Thyroid gland (tissue), 4 donors: ENCODE results near the gene MBD3L1. TPM values are rescaled to one million over a fixed set of nuclear protein-coding genes. Genes with fewer than 3 reads are reported as not detected.

Experiments
- DNase-seq, 2 donors: peaks; one replicate each; pipeline ENCODE4 v3.0.0-alpha.2; 2019
- H3K27ac ChIP-seq, 3 donors: fragments of 200-600 bp; sonication (generic); 1 replicate in 2 of 3; 2 replicates in 1 of 3; pipeline ENCODE4 v1.5.1; 2016 to 2019; ENCODE audit warnings: mild to moderate bottlenecking in 1 of 3, moderate library complexity in 1 of 3
- H3K27me3 ChIP-seq: fragments of 200-600 bp; sonication (generic); one replicate; pipeline ENCODE4 v1.5.1; 2019
- H3K36me3 ChIP-seq, 2 donors: fragments of 200-600 bp; sonication (generic); one replicate each; pipeline ENCODE4 v1.5.1; 2016 to 2019
- H3K4me1 ChIP-seq, 2 donors: fragments of 200-600 bp; sonication (generic); one replicate each; pipeline ENCODE4 v1.5.1; 2017 to 2019
- H3K4me3 ChIP-seq, 3 donors: fragments of 200-600 bp; sonication (generic); replicated peaks in 1 of 3; 1 replicate in 2 of 3; 2 replicates in 1 of 3; pipeline ENCODE4 v1.5.1; 2016; ENCODE audit warnings: mild to moderate bottlenecking in 1 of 3
- H3K9me3 ChIP-seq: fragments of 200-600 bp; sonication (generic); one replicate; pipeline ENCODE4 v1.5.1; 2017
- POLR2A ChIP-seq, 2 donors: fragments of 450-650 bp; IDR thresholded peaks; one replicate each; pipeline ENCODE4 v1.6.1; 2017; ENCODE audit warnings: antibody characterized with exemption in 2 of 2, mild to moderate bottlenecking in 2 of 2, moderate library complexity in 1 of 2
- WGBS, 2 donors: methylation state at CpG; one replicate each; pipeline ENCODE4 v1.1.5; 2017; 5-methylcytosine and 5-hydroxymethylcytosine counted together
- intact Hi-C: fragments of 100-400 bp; cut with DNase I; formaldehyde crosslinking; loops from one replicate; pipeline ENCODE4 v1.15.1; 2023
- total RNA-seq, 4 donors: library from RNA; depleted of rRNA; stranded (reverse); fragments of >200 nt; gene quantifications; one replicate each; pipeline ENCODE4 v1.2.3, GENCODE V29; 2016
- TF ChIP-seq, protein P1 (sequence below), 6 experiments: fragments of 200-600 bp in 3 of 6; fragments of 450-650 bp in 3 of 6; sonication (generic) in 3 of 6; IDR thresholded peaks; one replicate each; pipeline ENCODE4 v1.5.1; 2016 to 2019; ENCODE audit warnings: antibody characterized with exemption in 6 of 6, mild to moderate bottlenecking in 2 of 6, inconsistent platforms in 1 of 6, moderate library complexity in 1 of 6

MBD3L1 gene
- not detected for total RNA-seq

DNA sequence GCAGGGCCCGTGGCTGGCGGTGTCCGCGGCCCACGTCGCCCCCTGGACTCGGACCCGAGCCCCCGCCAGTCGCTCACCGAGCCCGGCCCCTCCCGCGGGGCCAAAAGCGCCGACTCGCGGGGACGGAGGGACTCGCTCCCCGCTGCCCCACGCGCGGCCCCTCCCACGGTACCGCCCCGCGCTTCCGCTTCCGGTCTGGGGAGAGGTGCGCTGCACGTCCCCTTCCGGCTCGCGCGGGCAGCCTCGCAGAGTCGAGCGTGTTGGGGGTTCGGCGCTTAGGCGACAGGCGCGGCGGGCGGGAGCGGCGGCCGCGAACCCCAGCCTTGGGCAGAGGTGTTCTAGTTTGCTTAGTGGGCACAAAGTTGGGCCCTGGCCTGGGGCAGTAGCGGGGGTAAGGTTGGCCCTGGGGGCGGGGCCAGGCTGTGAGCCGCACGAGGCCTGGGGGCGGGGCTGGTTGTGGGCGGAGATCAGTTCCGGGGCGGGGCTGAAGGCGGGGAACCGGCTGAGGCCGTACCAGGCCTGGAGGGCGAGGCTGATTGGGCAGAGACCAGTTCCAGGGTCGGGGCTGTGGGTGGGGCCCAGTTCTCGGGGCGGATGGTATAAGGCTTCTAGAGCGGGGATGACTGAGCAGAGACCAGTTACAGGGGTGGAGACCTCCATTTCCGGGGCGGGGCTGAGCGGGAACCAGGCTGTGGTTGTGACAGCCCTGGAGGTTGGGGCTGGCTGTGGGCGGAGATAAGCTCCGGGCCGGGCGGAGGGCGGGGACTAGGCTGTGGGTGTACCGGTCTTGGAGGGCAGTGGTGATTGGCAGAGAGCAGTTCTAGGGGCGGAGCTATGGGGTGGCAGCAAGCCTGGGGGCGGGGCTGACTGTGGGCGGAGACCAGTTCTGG is at the start of gene MBD3L1, which contains the start of gene ZNF558:
Gene MBD3L1 (plus strand): TSS at position 246 of the 890 bp plus-strand sequence. CDS start 10,302 bp downstream, outside the sequence.
Gene ZNF558 (minus strand): TSS at position 173 of the 890 bp plus-strand sequence. CDS start 9,645 bp downstream, outside the sequence.
- Histone ChIP-seq H3K27ac (peak within 1 kb of the TSS; percentile 57 to 88 (median 83)), H3K36me3 (no peaks in the 10 kb centered on the region), H3K9me3 (no peaks in the 10 kb centered on the region), H3K4me1 (peaks cover 6 to 8% of the 10 kb centered on the region in 2 donors), H3K27me3 (no peaks in the 10 kb centered on the region), H3K4me3 (peak within 1 kb of the TSS; percentile 74 to 94 (median 75))
- peak; percentile 98 to 99 for DNase-seq
- 1 to 2% methylated on average over 6 to 16 of the region's 78 CpGs for WGBS, 2 donors
- intact Hi-C loops: no loop called here
- TF ChIP-seq, protein P1, sequence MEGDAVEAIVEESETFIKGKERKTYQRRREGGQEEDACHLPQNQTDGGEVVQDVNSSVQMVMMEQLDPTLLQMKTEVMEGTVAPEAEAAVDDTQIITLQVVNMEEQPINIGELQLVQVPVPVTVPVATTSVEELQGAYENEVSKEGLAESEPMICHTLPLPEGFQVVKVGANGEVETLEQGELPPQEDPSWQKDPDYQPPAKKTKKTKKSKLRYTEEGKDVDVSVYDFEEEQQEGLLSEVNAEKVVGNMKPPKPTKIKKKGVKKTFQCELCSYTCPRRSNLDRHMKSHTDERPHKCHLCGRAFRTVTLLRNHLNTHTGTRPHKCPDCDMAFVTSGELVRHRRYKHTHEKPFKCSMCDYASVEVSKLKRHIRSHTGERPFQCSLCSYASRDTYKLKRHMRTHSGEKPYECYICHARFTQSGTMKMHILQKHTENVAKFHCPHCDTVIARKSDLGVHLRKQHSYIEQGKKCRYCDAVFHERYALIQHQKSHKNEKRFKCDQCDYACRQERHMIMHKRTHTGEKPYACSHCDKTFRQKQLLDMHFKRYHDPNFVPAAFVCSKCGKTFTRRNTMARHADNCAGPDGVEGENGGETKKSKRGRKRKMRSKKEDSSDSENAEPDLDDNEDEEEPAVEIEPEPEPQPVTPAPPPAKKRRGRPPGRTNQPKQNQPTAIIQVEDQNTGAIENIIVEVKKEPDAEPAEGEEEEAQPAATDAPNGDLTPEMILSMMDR (IDR thresholded peaks at IDR 0.05): peak in 3 of 6 experiments; percentile 23 to 46 (median 32)
- TF ChIP-seq POLR2A (IDR thresholded peaks at IDR 0.05): peak; percentile 42 to 84

DNA sequence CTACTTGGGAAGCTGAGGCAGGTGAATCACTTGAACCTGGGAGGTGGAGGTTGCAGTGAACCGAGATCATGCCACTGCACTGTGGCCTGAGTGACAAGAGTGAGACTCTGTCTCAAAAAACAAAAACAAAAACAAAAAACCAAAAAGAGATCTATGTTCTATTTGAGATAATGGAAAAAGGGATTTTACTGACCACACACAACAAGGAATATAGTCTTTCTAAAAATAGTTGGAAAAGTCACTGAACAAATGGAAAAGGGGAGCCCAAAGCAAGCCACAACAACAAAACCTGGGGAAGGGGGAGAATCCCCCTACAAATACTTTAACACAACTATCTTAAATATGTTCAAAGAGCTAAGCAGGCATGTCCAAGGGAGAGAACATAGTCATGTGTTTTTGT is 37.4 kb upstream of the MBD3L1 start:
- no peaks in the 10 kb centered on the region for H3K36me3 ChIP-seq
- H3K27ac ChIP-seq: no peak overlapping the region
- no peaks in the 10 kb centered on the region for H3K9me3 ChIP-seq
- 65% methylated on average over 1 of the region's 1 CpG for WGBS, 2 donors
- intact Hi-C loops: no loop called here
- no peaks in the 10 kb centered on the region for H3K4me1 ChIP-seq
- no peak overlapping the region for H3K4me3 ChIP-seq
- no peak for DNase-seq
- H3K27me3 ChIP-seq: no peaks in the 10 kb centered on the region
- TF ChIP-seq, protein P1 (IDR thresholded peaks at IDR 0.05): no peak
- TF ChIP-seq POLR2A (IDR thresholded peaks at IDR 0.05): no peak

- no peak for DNase-seq
- Histone ChIP-seq H3K4me3 (no peak overlapping the region), H3K9me3 (peaks cover 10% of the 10 kb centered on the region), H3K27me3 (no peaks in the 10 kb centered on the region), H3K27ac (no peak overlapping the region), H3K36me3 (peaks cover 39 to 57% of the 10 kb centered on the region in 2 donors), H3K4me1 (no peaks in the 10 kb centered on the region)
- intact Hi-C loops: no loop called here
- no peak for TF ChIP-seq POLR2A (IDR thresholded peaks at IDR 0.05)
- TF ChIP-seq, protein P1 (IDR thresholded peaks at IDR 0.05): no peak
- WGBS, 2 donors: 93 to 100% methylated on average over 1 of the region's 1 CpG
These were observed 25.5 kb upstream of the MBD3L1 start for GRCh38 chr19:8806661-8807060.

DNA sequence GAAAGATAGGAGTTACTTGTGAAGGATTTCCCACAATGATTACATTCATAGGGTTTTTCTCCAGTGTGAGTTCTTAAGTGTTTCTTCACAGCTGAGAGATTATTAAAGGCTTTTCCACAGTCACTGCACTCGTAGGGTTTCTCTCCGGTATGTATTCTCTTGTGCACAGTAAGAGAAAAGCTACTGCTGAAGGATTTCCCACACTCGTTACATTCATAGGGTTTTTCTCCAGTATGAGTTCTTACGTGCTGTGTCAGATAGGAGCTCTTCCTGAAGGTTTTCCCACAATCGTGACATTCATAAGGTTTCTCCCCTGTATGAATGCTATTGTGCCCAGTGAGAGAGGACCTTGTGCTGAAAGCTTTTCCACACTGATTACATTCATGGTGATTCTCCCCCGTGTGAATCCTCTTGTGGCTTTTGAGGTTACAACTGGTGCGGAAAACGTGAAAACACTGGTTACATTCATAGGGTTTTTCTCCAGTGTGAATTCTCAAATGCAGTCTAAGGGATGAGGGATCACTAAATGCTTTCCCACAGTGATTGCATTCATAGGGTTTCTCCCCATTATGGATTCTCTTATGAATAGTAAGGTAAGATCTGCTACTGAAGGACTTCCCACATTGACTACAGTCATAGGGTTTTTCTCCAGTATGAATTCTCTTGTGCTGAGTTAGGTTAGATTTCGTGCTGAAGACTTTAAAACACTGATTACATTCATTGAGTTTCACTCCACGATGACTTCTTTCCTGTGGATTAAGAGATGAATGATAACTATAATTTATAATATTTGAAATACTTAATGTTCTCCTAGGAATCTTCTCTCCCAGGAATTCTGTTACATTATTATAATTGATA is 20.6 kb upstream of the MBD3L1 start:
- intact Hi-C loops: no loop called here
- H3K36me3 ChIP-seq: peaks cover 78 to 87% of the 10 kb centered on the region in 2 donors
- 97% methylated on average over 10 of the region's 10 CpGs for WGBS, 2 donors
- no peaks in the 10 kb centered on the region for H3K4me1 ChIP-seq
- no peak overlapping the region for H3K27ac ChIP-seq
- H3K4me3 ChIP-seq: no peak overlapping the region
- no peak for DNase-seq
- TF ChIP-seq POLR2A (IDR thresholded peaks at IDR 0.05): no peak
- TF ChIP-seq, protein P1 (IDR thresholded peaks at IDR 0.05): no peak
- peaks cover 10% of the 10 kb centered on the region for H3K9me3 ChIP-seq
- H3K27me3 ChIP-seq: no peaks in the 10 kb centered on the region
